GM23338 (cell line): ENCODE results near the gene SMOC2. TPM values are rescaled to one million over a fixed set of nuclear protein-coding genes. Genes with fewer than 3 reads are reported as not detected.

ENCODE experiments used
- ATAC-seq: fragments of 200-7000 bp; cut with Tn5 transposase; 3 replicates; pipeline ENCODE4 v1.9.1; 2020
- DNase-seq: peaks from one replicate; pipeline ENCODE4 v3.0.0-alpha.2; 2015; ENCODE audit warnings: low spot score
- H2AFZ ChIP-seq: fragments of 200-600 bp; sonication (generic); 2 replicates; pipeline ENCODE4 v1.8.0; 2016; ENCODE audit warnings: antibody characterized with exemption, mild to moderate bottlenecking, moderate library complexity
- H3F3A ChIP-seq: fragments of 200-600 bp; sonication (generic); replicated peaks from 2 replicates; pipeline ENCODE4 v1.8.0; 2017; ENCODE audit warnings: antibody characterized with exemption, mixed run types, low read depth
- H3K27ac ChIP-seq: fragments of 200-600 bp; sonication (generic); 2 replicates; pipeline ENCODE4 v1.6.1; 2016; ENCODE audit warnings: low read depth
- H3K27me3 ChIP-seq: fragments of 200-600 bp; sonication (generic); 2 replicates; pipeline ENCODE4 v1.8.0; 2016; ENCODE audit warnings: mild to moderate bottlenecking, mixed run types, moderate library complexity; ENCODE audit not compliant: insufficient read depth
- H3K36me3 ChIP-seq: fragments of 200-600 bp; sonication (generic); 2 replicates; pipeline ENCODE4 v1.8.0; 2016; ENCODE audit warnings: mild to moderate bottlenecking; ENCODE audit not compliant: insufficient read depth
- H3K4me1 ChIP-seq: fragments of 200-600 bp; sonication (generic); 2 replicates; pipeline ENCODE4 v1.8.0; 2016; ENCODE audit warnings: mild to moderate bottlenecking, moderate library complexity; ENCODE audit not compliant: insufficient read depth
- H3K4me2 ChIP-seq: fragments of 200-600 bp; sonication (generic); 2 replicates; pipeline ENCODE4 v1.7.1; 2017; ENCODE audit warnings: mixed run types
- H3K4me3 ChIP-seq: fragments of 200-600 bp; sonication (generic); 2 replicates; pipeline ENCODE4 v1.6.1; 2016; ENCODE audit warnings: mixed run types
- H3K79me2 ChIP-seq: fragments of 200-600 bp; sonication (generic); replicated peaks from 2 replicates; pipeline ENCODE4 v1.8.0; 2017; ENCODE audit warnings: mild to moderate bottlenecking; ENCODE audit not compliant: insufficient read depth
- H3K9me2 ChIP-seq: fragments of 200-600 bp; sonication (generic); 2 replicates; pipeline ENCODE4 v1.8.0; 2017; ENCODE audit not compliant: insufficient read depth
- H4K20me1 ChIP-seq: fragments of 200-600 bp; sonication (generic); replicated peaks from 2 replicates; pipeline ENCODE4 v1.8.0; 2017; ENCODE audit warnings: mild to moderate bottlenecking; ENCODE audit not compliant: insufficient read depth
- H3K27ac Mint-ChIP-seq: 2 replicates; pipeline ENCODE4 v1.8.0; 2020; ENCODE audit warnings: inconsistent platforms, mild to moderate bottlenecking, moderate library complexity, mixed read lengths
- H3K27me3 Mint-ChIP-seq: 3 replicates; pipeline ENCODE4 v1.8.0; 2022; ENCODE audit warnings: low read depth, mild to moderate bottlenecking, moderate library complexity, mixed read lengths, inconsistent platforms; ENCODE audit not compliant: insufficient read depth, poor library complexity
- H3K36me3 Mint-ChIP-seq: 3 replicates; pipeline ENCODE4 v1.8.0; 2021; ENCODE audit warnings: low read depth, mild to moderate bottlenecking, inconsistent platforms, moderate library complexity, mixed read lengths
- H3K4me1 Mint-ChIP-seq: 3 replicates; pipeline ENCODE4 v1.8.0; 2020; ENCODE audit warnings: mild to moderate bottlenecking, inconsistent platforms, mixed read lengths
- H3K4me3 Mint-ChIP-seq: 3 replicates; pipeline ENCODE4 v1.8.0; 2021; ENCODE audit warnings: moderate library complexity, mild to moderate bottlenecking, inconsistent platforms, mixed read lengths
- H3K9me3 Mint-ChIP-seq: 3 replicates; pipeline ENCODE4 v1.8.0; 2020; ENCODE audit warnings: moderate library complexity, mild to moderate bottlenecking, inconsistent platforms, mixed read lengths
- CREB1 ChIP-seq: fragments of 250-450 bp; sonication (Bioruptor Pico); IDR thresholded peaks from 2 replicates; pipeline ENCODE4 v1.5.0; 2020; ENCODE audit warnings: low read depth, mild to moderate bottlenecking, moderate library complexity
- EZH2 ChIP-seq: fragments of 200-600 bp; sonication (generic); IDR thresholded peaks from one replicate; pipeline ENCODE4 v1.8.0; 2017; ENCODE audit warnings: antibody characterized with exemption, mild to moderate bottlenecking, low read depth; ENCODE audit not compliant: unreplicated experiment
- EZH2phosphoT487 ChIP-seq: fragments of 200-600 bp; sonication (generic); IDR thresholded peaks from one replicate; pipeline ENCODE4 v1.8.1; 2018; ENCODE audit warnings: antibody characterized with exemption; ENCODE audit not compliant: unreplicated experiment
- JUNB ChIP-seq: IDR thresholded peaks from one replicate; pipeline ENCODE4 v1.6.1; 2016; ENCODE audit warnings: antibody characterized with exemption; ENCODE audit not compliant: unreplicated experiment
- NANOG ChIP-seq: IDR thresholded peaks from 2 replicates; pipeline ENCODE4 v1.6.1; 2016; ENCODE audit warnings: antibody characterized with exemption, borderline replicate concordance
- POLR2AphosphoS5 ChIP-seq: IDR thresholded peaks from 2 replicates; pipeline ENCODE4 v1.6.1; 2016; ENCODE audit warnings: antibody characterized with exemption, low read depth
- STAT1 ChIP-seq: IDR thresholded peaks from one replicate; pipeline ENCODE4 v1.6.1; 2016; ENCODE audit warnings: antibody characterized with exemption; ENCODE audit not compliant: unreplicated experiment
- ZNF114 ChIP-seq: fragments of 250-450 bp; sonication (Bioruptor Pico); IDR thresholded peaks from 2 replicates; pipeline ENCODE4 v1.5.0; 2020; ENCODE audit warnings: mild to moderate bottlenecking, moderate library complexity
- ZNF331 ChIP-seq: fragments of 250-450 bp; sonication (Bioruptor Pico); IDR thresholded peaks from 2 replicates; pipeline ENCODE4 v1.5.0; 2020; ENCODE audit warnings: low read depth, mild to moderate bottlenecking, moderate library complexity
- polyA plus RNA-seq: library from polyadenylated mRNA; unstranded; fragments of >200 nt; fragmentation: Nextera tagmentation; extraction: Ambion mirVana; gene quantifications from 2 replicates; pipeline ENCODE4 v1.2.1, GENCODE V29; 2016
- total RNA-seq: library from RNA; depleted of rRNA; stranded (reverse); fragments of >200 nt; shearing (Covaris generic); gene quantifications from 2 replicates; pipeline ENCODE4 v1.2.3, GENCODE V29; 2014
- TF ChIP-seq, protein P1 (sequence below), 2 experiments: fragments of 200-600 bp in 1 of 2; sonication (generic) in 1 of 2; conservative IDR thresholded peaks; 2 replicates each; pipeline versions ENCODE4 v1.5.1 to v1.6.1; 2016 to 2017; ENCODE audit warnings: antibody characterized with exemption in 2 of 2, low read depth in 2 of 2, mild to moderate bottlenecking in 2 of 2, moderate library complexity in 1 of 2
- TF ChIP-seq, protein P2 (sequence below): IDR thresholded peaks from 2 replicates; pipeline ENCODE4 v1.6.1; 2016; ENCODE audit warnings: antibody characterized with exemption
- TF ChIP-seq, protein P3 (sequence below): fragments of 250-450 bp; sonication (Bioruptor Pico); IDR thresholded peaks from 2 replicates; pipeline ENCODE4 v1.5.0; 2020; ENCODE audit warnings: mild to moderate bottlenecking, moderate library complexity

SMOC2 gene
- total and polyA plus RNA-seq, 2 experiments from 2014 or later = 4.3 to 6.5 TPM

DNA sequence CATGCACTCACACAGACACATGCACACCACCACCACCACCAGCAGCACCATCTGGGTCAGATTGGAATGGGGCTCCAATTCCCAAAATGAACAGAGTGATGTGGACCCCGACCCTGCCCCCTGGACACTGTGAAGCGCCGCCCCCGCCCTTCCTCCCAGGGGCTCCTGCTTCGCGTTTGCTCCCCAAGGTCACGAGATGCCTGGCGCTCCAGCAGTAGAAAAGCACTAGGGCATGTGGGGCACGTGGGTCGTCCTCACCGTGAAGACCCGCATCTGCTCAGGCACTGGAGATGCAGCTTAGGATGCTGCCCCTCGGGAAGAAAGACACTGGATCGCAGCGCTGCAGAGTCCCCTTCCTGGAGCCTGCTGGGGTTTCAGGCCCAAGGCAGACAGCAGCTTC, 184.0 kb downstream of the SMOC2 start (continued):
- TF ChIP-seq, protein P1, sequence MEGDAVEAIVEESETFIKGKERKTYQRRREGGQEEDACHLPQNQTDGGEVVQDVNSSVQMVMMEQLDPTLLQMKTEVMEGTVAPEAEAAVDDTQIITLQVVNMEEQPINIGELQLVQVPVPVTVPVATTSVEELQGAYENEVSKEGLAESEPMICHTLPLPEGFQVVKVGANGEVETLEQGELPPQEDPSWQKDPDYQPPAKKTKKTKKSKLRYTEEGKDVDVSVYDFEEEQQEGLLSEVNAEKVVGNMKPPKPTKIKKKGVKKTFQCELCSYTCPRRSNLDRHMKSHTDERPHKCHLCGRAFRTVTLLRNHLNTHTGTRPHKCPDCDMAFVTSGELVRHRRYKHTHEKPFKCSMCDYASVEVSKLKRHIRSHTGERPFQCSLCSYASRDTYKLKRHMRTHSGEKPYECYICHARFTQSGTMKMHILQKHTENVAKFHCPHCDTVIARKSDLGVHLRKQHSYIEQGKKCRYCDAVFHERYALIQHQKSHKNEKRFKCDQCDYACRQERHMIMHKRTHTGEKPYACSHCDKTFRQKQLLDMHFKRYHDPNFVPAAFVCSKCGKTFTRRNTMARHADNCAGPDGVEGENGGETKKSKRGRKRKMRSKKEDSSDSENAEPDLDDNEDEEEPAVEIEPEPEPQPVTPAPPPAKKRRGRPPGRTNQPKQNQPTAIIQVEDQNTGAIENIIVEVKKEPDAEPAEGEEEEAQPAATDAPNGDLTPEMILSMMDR (conservative IDR thresholded peaks at IDR 0.05; ENCODE audit: low read depth in 2 of 2) = no peak
- TF ChIP-seq, protein P2, sequence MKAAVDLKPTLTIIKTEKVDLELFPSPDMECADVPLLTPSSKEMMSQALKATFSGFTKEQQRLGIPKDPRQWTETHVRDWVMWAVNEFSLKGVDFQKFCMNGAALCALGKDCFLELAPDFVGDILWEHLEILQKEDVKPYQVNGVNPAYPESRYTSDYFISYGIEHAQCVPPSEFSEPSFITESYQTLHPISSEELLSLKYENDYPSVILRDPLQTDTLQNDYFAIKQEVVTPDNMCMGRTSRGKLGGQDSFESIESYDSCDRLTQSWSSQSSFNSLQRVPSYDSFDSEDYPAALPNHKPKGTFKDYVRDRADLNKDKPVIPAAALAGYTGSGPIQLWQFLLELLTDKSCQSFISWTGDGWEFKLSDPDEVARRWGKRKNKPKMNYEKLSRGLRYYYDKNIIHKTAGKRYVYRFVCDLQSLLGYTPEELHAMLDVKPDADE = no peak

DNA sequence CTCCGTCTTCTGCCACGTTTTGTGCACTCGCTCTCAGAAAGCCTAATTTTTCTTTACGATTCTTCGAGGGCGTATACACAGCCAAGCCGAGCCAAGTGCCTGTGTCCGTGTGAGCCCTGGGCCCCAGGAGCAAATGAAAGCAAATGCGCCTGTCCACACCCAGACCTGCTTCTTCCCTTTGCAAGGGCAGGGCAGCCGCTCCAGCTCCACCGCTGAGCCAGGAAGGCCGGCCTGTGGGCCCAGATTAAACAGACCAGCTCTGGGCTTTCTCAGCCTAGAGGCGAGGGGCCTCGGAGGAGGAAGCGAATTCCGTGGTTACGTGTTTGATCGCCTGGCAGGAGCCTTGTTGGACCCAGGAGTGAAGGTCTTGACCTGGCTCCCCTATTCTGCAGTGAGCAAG, 184.6 kb downstream of the SMOC2 start:
- Histone ChIP-seq H3K36me3 (no peaks in the 10 kb centered on the region), H3K79me2 (no peaks in the 10 kb centered on the region), H3K4me3 (no peak overlapping the region), H3K4me2 (no peak overlapping the region), H4K20me1 (no peaks in the 10 kb centered on the region), H3K27me3 (no peaks in the 10 kb centered on the region), H3K9me2 (no peaks in the 10 kb centered on the region), H2AFZ (no peak overlapping the region; the same call in 1 of the 2 replicates), H3F3A (no peaks in the 10 kb centered on the region), H3K27ac (0 out of 2 replicates have a peak overlapping the region, but pooled peaks have one; percentile 50), H3K4me1 (no peaks in the 10 kb centered on the region)
- Mint-ChIP-seq H3K27ac (no peak overlapping the region), H3K27me3 (peaks cover 3% of the 10 kb centered on the region), H3K9me3 (peaks cover 7% of the 10 kb centered on the region; the same call in 1 of the 3 replicates), H3K4me3 (no peak overlapping the region), H3K36me3 (no peaks in the 10 kb centered on the region; the same call in 2 of the 3 replicates), H3K4me1 (peaks cover 9% of the 10 kb centered on the region)
- DNase-seq (no peak), ATAC-seq (peak; percentile 62)
- TF ChIP-seq, protein P1 (conservative IDR thresholded peaks at IDR 0.05; ENCODE audit: low read depth in 2 of 2) = no peak
- no peak for TF ChIP-seq ZNF331 (CRISPR knock-in tag)
- TF ChIP-seq STAT1 = no peak
- no peak for TF ChIP-seq NANOG
- no peak for TF ChIP-seq ZNF114
- TF ChIP-seq EZH2 = no peak
- no peak for TF ChIP-seq JUNB
- TF ChIP-seq, protein P3, sequence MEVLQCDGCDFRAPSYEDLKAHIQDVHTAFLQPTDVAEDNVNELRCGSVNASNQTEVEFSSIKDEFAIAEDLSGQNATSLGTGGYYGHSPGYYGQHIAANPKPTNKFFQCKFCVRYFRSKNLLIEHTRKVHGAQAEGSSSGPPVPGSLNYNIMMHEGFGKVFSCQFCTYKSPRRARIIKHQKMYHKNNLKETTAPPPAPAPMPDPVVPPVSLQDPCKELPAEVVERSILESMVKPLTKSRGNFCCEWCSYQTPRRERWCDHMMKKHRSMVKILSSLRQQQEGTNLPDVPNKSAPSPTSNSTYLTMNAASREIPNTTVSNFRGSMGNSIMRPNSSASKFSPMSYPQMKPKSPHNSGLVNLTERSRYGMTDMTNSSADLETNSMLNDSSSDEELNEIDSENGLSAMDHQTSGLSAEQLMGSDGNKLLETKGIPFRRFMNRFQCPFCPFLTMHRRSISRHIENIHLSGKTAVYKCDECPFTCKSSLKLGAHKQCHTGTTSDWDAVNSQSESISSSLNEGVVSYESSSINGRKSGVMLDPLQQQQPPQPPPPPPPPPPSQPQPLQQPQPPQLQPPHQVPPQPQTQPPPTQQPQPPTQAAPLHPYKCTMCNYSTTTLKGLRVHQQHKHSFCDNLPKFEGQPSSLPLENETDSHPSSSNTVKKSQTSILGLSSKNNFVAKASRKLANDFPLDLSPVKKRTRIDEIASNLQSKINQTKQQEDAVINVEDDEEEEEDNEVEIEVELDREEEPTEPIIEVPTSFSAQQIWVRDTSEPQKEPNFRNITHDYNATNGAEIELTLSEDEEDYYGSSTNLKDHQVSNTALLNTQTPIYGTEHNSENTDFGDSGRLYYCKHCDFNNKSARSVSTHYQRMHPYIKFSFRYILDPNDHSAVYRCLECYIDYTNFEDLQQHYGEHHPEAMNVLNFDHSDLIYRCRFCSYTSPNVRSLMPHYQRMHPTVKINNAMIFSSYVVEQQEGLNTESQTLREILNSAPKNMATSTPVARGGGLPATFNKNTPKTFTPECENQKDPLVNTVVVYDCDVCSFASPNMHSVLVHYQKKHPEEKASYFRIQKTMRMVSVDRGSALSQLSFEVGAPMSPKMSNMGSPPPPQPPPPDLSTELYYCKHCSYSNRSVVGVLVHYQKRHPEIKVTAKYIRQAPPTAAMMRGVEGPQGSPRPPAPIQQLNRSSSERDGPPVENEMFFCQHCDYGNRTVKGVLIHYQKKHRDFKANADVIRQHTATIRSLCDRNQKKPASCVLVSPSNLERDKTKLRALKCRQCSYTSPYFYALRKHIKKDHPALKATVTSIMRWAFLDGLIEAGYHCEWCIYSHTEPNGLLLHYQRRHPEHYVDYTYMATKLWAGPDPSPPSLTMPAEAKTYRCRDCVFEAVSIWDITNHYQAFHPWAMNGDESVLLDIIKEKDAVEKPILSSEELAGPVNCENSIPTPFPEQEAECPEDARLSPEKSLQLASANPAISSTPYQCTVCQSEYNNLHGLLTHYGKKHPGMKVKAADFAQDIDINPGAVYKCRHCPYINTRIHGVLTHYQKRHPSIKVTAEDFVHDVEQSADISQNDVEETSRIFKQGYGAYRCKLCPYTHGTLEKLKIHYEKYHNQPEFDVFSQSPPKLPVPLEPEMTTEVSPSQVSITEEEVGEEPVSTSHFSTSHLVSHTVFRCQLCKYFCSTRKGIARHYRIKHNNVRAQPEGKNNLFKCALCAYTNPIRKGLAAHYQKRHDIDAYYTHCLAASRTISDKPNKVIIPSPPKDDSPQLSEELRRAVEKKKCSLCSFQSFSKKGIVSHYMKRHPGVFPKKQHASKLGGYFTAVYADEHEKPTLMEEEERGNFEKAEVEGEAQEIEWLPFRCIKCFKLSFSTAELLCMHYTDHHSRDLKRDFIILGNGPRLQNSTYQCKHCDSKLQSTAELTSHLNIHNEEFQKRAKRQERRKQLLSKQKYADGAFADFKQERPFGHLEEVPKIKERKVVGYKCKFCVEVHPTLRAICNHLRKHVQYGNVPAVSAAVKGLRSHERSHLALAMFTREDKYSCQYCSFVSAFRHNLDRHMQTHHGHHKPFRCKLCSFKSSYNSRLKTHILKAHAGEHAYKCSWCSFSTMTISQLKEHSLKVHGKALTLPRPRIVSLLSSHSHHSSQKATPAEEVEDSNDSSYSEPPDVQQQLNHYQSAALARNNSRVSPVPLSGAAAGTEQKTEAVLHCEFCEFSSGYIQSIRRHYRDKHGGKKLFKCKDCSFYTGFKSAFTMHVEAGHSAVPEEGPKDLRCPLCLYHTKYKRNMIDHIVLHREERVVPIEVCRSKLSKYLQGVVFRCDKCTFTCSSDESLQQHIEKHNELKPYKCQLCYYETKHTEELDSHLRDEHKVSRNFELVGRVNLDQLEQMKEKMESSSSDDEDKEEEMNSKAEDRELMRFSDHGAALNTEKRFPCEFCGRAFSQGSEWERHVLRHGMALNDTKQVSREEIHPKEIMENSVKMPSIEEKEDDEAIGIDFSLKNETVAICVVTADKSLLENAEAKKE (CRISPR knock-in tag) = no peak
- no peak for TF ChIP-seq EZH2phosphoT487
- TF ChIP-seq CREB1 (CRISPR knock-in tag) = no peak
- TF ChIP-seq POLR2AphosphoS5 = no peak
- TF ChIP-seq, protein P2 = no peak
